Left ventricle myocardium inferior (tissue), 1 donor: ENCODE results near the gene WBP1L. TPM values are rescaled to one million over a fixed set of nuclear protein-coding genes. Genes with fewer than 3 reads are reported as not detected.
"Not testable (repeated sequence)": the region's sequence is repeated elsewhere in the genome, so short reads cannot be mapped to it uniquely, and the experiment has no call there.

Experiments used
- DNase-seq: peaks from one replicate; pipeline ENCODE4 v3.0.0-alpha.2; 2020
- H3K27ac ChIP-seq: fragments of 200-600 bp; replicated peaks from 2 replicates; pipeline ENCODE4 v1.8.0; 2021
- H3K27me3 ChIP-seq: fragments of 200-600 bp; 2 replicates; pipeline ENCODE4 v1.8.0; 2021; ENCODE audit warnings: low read depth
- H3K36me3 ChIP-seq: fragments of 200-600 bp; 2 replicates; pipeline ENCODE4 v1.8.0; 2021
- H3K4me1 ChIP-seq: fragments of 200-600 bp; 2 replicates; pipeline ENCODE4 v1.8.0; 2021
- H3K4me3 ChIP-seq: fragments of 200-600 bp; 2 replicates; pipeline ENCODE4 v1.8.0; 2021; ENCODE audit warnings: mild to moderate bottlenecking, moderate library complexity
- H3K9me3 ChIP-seq: fragments of 200-600 bp; replicated peaks from 2 replicates; pipeline ENCODE4 v1.8.0; 2021
- intact Hi-C: fragments of 100-400 bp; cut with micrococcal nuclease; formaldehyde crosslinking; loops from one replicate; pipeline ENCODE4 v1.11.0; 2022
- total RNA-seq: library from RNA; stranded (reverse); fragmentation: NEBNext Ultra II Directional; extraction: Animal tissue kit (Norgen Biotek cat#: 25700); gene quantifications from one replicate; pipeline ENCODE4 v1.2.1, GENCODE V29; 2021
- TF ChIP-seq, protein P1 (sequence below): fragments of 200-600 bp; IDR thresholded peaks from 2 replicates; pipeline ENCODE4 v1.8.0; 2021; ENCODE audit warnings: antibody characterized with exemption, mild to moderate bottlenecking, borderline replicate concordance
- donor health status: DM: no; HTN: yes; CAD: no; lungs with severe emphysema.

The WBP1L gene
- total RNA-seq, 1 donor from 2014 or later = 22.6 TPM

DNA sequence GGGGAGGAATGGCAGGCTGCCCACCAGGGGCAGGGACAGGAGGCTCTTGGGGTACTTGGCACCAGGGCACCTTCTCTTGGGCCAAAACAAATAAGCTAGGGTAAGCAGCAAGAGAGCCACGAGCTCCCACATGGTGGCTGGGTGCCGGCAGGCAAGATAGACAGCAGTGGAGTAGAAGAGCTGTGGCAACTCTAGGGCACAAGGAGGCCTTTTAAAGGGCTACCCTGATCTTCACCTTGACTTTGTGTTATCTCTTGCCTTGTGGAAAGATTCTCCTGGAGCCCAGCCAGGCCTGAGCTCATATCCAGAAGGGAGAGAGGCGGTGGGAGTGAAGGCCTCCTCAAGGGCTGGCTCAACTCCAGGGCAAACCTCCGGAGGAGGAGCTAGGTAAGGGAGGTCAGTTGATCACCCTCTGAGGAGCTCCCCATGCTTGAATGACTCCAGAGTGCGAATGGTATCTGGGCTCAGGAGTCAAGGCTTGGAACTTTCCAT lies 93.5 kb downstream of the WBP1L start, which contains the start of gene CYP17A1:
TSS of gene CYP17A1 (minus strand) at position 184 of the 492 bp plus-strand sequence. CDS start at position 132, 52 bp downstream.
- Histone ChIP-seq H3K4me1 (peaks cover 9% of the 10 kb centered on the region), H3K9me3 (peaks cover 16% of the 10 kb centered on the region), H3K27me3 (peaks cover 14% of the 10 kb centered on the region), H3K4me3 (no peak within 1 kb of the TSS), H3K27ac (no peak within 1 kb of the TSS), H3K36me3 (no peaks in the 10 kb centered on the region)
- DNase-seq = no peak
- TF ChIP-seq, protein P1, sequence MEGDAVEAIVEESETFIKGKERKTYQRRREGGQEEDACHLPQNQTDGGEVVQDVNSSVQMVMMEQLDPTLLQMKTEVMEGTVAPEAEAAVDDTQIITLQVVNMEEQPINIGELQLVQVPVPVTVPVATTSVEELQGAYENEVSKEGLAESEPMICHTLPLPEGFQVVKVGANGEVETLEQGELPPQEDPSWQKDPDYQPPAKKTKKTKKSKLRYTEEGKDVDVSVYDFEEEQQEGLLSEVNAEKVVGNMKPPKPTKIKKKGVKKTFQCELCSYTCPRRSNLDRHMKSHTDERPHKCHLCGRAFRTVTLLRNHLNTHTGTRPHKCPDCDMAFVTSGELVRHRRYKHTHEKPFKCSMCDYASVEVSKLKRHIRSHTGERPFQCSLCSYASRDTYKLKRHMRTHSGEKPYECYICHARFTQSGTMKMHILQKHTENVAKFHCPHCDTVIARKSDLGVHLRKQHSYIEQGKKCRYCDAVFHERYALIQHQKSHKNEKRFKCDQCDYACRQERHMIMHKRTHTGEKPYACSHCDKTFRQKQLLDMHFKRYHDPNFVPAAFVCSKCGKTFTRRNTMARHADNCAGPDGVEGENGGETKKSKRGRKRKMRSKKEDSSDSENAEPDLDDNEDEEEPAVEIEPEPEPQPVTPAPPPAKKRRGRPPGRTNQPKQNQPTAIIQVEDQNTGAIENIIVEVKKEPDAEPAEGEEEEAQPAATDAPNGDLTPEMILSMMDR = no peak
- intact Hi-C loops = loop anchor here (10.0 kb wide), 1 partner anchor 68 kb away; no protein-coding TSS in a partner anchor

DNA sequence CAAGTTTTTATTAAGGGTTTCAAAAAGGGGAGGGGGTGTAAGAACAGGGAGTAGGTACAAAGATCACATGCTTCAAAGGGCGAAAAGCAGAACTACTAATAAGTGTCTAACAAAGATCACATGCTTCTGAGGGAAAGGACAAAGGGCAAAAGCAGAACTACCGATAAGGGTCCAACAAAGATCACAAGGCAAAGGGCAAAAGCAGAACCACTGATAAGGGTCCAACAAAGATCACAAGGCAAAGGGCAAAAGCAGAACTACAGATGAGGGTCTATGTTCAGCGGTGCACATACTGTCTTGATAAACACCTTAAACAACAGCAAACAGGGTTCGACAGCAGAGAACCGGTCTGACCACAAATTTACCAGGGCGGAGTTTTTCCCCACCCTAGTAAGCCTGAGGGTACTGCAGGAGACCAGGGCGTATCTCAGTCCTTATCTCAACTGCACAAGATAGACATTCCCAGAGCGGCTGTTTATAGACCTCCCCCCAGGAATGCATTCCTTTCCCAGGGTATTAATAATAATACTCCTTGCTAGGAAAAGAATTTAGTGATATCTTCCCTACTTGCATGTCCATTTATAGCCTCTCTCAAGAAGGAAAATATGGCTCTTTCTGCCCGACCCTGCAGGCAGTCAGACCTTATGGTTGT lies 94.7 kb downstream of the WBP1L start:
- not testable (repeated sequence) for H3K4me1 ChIP-seq, DNase-seq, H3K36me3 ChIP-seq, H3K4me3 ChIP-seq, H3K27ac ChIP-seq
- intact Hi-C loops = loop anchor here (10.0 kb wide), 1 partner anchor 66 kb away; no protein-coding TSS in a partner anchor
- Histone ChIP-seq H3K9me3 (peaks cover 16% of the 10 kb centered on the region), H3K27me3 (peaks cover 14% of the 10 kb centered on the region)

- TF ChIP-seq, protein P1 = no peak
- no peak for DNase-seq
- H3K36me3 ChIP-seq = no peaks in the 10 kb centered on the region
- H3K4me1 ChIP-seq = no peaks in the 10 kb centered on the region
- H3K27ac ChIP-seq = no peak overlapping the region
- H3K4me3 ChIP-seq = no peak overlapping the region
- intact Hi-C loops = no loop called here
- H3K27me3 ChIP-seq = peaks cover 14% of the 10 kb centered on the region
- peaks cover 23% of the 10 kb centered on the region for H3K9me3 ChIP-seq
Observed at GRCh38 chr10:102841827-102842345, 98.1 kb downstream of the WBP1L start.

DNA sequence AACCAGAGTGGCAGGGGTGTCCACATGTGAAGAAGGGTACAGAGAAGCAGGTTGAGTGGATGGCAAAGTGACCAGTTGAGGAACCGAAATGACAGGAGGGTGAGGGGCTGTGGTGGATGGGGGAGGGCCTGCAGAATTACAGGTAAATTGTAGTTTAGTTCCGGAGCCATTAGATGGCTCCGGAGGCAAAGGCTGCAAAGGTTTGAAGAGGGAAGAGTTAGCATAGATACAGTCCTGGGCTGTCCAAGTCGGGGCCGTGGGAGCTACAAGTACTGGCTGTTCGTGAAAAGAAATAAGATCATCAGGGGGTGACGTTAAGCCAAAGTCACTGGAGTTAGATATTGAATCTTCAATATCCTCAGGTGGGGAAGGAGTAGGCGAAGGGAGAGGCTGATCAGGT lies 99.4 kb downstream of the WBP1L start:
- peaks cover 14% of the 10 kb centered on the region for H3K27me3 ChIP-seq
- H3K9me3 ChIP-seq = peaks cover 18% of the 10 kb centered on the region
- H3K36me3 ChIP-seq, H3K27ac ChIP-seq, H3K4me3 ChIP-seq, intact Hi-C loops, H3K4me1 ChIP-seq, DNase-seq: not testable (repeated sequence)

DNA sequence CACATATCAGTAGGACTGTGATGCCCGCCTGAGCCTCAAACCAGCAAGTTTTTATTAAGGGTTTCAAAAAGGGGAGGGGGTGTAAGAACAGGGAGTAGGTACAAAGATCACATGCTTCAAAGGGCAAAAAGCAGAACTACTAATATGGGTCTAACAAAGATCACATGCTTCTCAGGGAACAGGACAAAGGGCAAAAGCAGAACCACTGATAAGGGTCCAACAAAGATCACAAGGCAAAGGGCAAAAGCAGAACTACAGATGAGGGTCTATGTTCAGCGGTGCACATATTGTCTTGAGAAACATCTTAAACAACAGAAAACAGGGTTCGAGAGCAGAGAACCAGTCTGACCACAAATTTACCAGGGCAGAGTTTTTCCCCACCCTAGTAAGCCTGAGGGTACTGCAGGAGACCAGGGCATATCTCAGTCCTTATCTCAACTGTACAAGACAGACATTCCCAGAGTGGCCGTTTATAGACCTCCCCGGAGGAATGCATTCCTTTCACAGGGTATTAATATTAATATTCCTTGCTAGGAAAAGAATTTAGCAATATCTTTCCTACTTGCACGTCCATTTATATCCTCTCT lies 100.5 kb downstream of the WBP1L start:
- H3K9me3 ChIP-seq, H3K27ac ChIP-seq, H3K36me3 ChIP-seq, intact Hi-C loops, H3K4me1 ChIP-seq, H3K4me3 ChIP-seq, DNase-seq: not testable (repeated sequence)
- H3K27me3 ChIP-seq = peaks cover 14% of the 10 kb centered on the region

- H3K4me3 ChIP-seq = no peak overlapping the region
- H3K27me3 ChIP-seq = peaks cover 14% of the 10 kb centered on the region
- peaks cover 6% of the 10 kb centered on the region for H3K9me3 ChIP-seq
- TF ChIP-seq, protein P1 = no peak
- intact Hi-C loops = no loop called here
- no peaks in the 10 kb centered on the region for H3K4me1 ChIP-seq
- no peak for DNase-seq
- H3K36me3 ChIP-seq = no peaks in the 10 kb centered on the region
- H3K27ac ChIP-seq = no peak overlapping the region
Observed at GRCh38 chr10:102845352-102845902, 101.7 kb downstream of the WBP1L start.
